Activated CD8-positive, alpha-beta T cell treated with anti-CD3 and anti-CD28 coated beads for 36 hours (primary cell): ENCODE data around the gene RELN. TPM values are rescaled to one million over a fixed set of nuclear protein-coding genes. Genes with fewer than 3 reads are reported as not detected.

ENCODE experiments used
- ATAC-seq: fragments of 200-7000 bp; cut with Tn5 transposase; one replicate; pipeline ENCODE4 v1.10.0; 2021; ENCODE audit warnings: mild to moderate bottlenecking, moderate library complexity
- CTCF ChIA-PET: fragments of 350-600 bp; sonication (Branson Sonifier 250); formaldehyde crosslinking; loops from one replicate; lab custom pipeline; 2021; ENCODE audit warnings: antibody characterized with exemption; lab: Charles Lee
- POLR2A ChIA-PET: fragments of 350-600 bp; sonication (Branson Sonifier 250); formaldehyde crosslinking; loops from one replicate; lab custom pipeline; 2021; ENCODE audit warnings: antibody characterized with exemption; lab: Charles Lee
- DNase-seq: peaks from one replicate; pipeline ENCODE4 v3.0.0-alpha.2; 2020
- H3K27ac Mint-ChIP-seq: one replicate; pipeline ENCODE4 v1.8.0; 2021; ENCODE audit warnings: mild to moderate bottlenecking, mixed read lengths
- H3K27me3 Mint-ChIP-seq: one replicate; pipeline ENCODE4 v1.8.0; 2021; ENCODE audit warnings: mixed read lengths
- H3K36me3 Mint-ChIP-seq: one replicate; pipeline ENCODE4 v1.8.0; 2021; ENCODE audit warnings: low read depth, mixed read lengths
- H3K4me1 Mint-ChIP-seq: one replicate; pipeline ENCODE4 v1.8.0; 2021; ENCODE audit warnings: low read depth, mixed read lengths
- H3K4me3 Mint-ChIP-seq: one replicate; pipeline ENCODE4 v1.8.0; 2021; ENCODE audit warnings: mild to moderate bottlenecking, moderate library complexity, mixed read lengths
- H3K9me3 Mint-ChIP-seq: one replicate; pipeline ENCODE4 v1.8.0; 2021; ENCODE audit warnings: mixed read lengths
- CTCF ChIP-seq: fragments of 200-600 bp; IDR thresholded peaks from one replicate; pipeline ENCODE4 v1.8.0; 2022; ENCODE audit warnings: antibody characterized with exemption, mild to moderate bottlenecking
- intact Hi-C: fragments of 100-400 bp; cut with micrococcal nuclease; formaldehyde crosslinking; loops from one replicate; pipeline ENCODE4 v1.10.0; 2022
- total RNA-seq, 2 experiments: library from RNA; stranded (reverse); gene quantifications; one replicate each; pipeline ENCODE4 v1.2.3, GENCODE V29; 2021

RELN gene
- total RNA-seq, 2 experiments from 2014 or later: not detected

- no peaks in the 10 kb centered on the region for H3K36me3 Mint-ChIP-seq
- no peaks in the 10 kb centered on the region for H3K4me1 Mint-ChIP-seq
- intact Hi-C loops: no loop called here
- POLR2A ChIA-PET: no interaction called here
- DNase-seq: no peak
- peaks cover 20% of the 10 kb centered on the region for H3K9me3 Mint-ChIP-seq
- H3K27me3 Mint-ChIP-seq: no peaks in the 10 kb centered on the region
- no peak overlapping the region for H3K27ac Mint-ChIP-seq
- H3K4me3 Mint-ChIP-seq: no peak overlapping the region
- TF ChIP-seq CTCF: no peak
- CTCF ChIA-PET: no interaction called here
- ATAC-seq: no peak
Observed at GRCh38 chr7:103648135-103648534, 341.3 kb downstream of the RELN start.

GRCh38 chr7:103644319-103644718 lies 345.1 kb downstream of the RELN start:
- Mint-ChIP-seq H3K27ac (no peak overlapping the region), H3K36me3 (no peaks in the 10 kb centered on the region)

GRCh38 chr7:103640031-103640779 lies 349.3 kb downstream of the RELN start:
- peaks cover 6% of the 10 kb centered on the region for H3K27me3 Mint-ChIP-seq
- H3K36me3 Mint-ChIP-seq: no peaks in the 10 kb centered on the region
- TF ChIP-seq CTCF: no peak
- DNase-seq (no peak), ATAC-seq (no peak)
- ChIA-PET CTCF (no interaction called here), POLR2A (no interaction called here)
- peaks cover 3% of the 10 kb centered on the region for H3K9me3 Mint-ChIP-seq
- H3K4me3 Mint-ChIP-seq: no peak overlapping the region
- H3K27ac Mint-ChIP-seq: no peak overlapping the region
- H3K4me1 Mint-ChIP-seq: no peaks in the 10 kb centered on the region
- intact Hi-C loops: no loop called here

More at GRCh38 chr7:103644319-103644718, 345.1 kb downstream of the RELN start:
- H3K9me3 Mint-ChIP-seq: peaks cover 21% of the 10 kb centered on the region
- intact Hi-C loops: no loop called here
- no peak for TF ChIP-seq CTCF
- ChIA-PET POLR2A (no interaction called here), CTCF (no interaction called here)
- H3K4me1 Mint-ChIP-seq: no peaks in the 10 kb centered on the region
- DNase-seq (no peak), ATAC-seq (no peak)
- no peak overlapping the region for H3K4me3 Mint-ChIP-seq
- H3K27me3 Mint-ChIP-seq: peaks cover 1% of the 10 kb centered on the region

- DNase-seq: no peak
- ChIA-PET CTCF (no interaction called here), POLR2A (no interaction called here)
- intact Hi-C loops: no loop called here
- peaks cover 6% of the 10 kb centered on the region for H3K27me3 Mint-ChIP-seq
- TF ChIP-seq CTCF: no peak
- H3K4me1 Mint-ChIP-seq: no peaks in the 10 kb centered on the region
- ATAC-seq: no peak
- no peaks in the 10 kb centered on the region for H3K36me3 Mint-ChIP-seq
- no peaks in the 10 kb centered on the region for H3K9me3 Mint-ChIP-seq
- H3K4me3 Mint-ChIP-seq: no peak overlapping the region
- H3K27ac Mint-ChIP-seq: no peak overlapping the region
Observed at GRCh38 chr7:103637726-103638125, 351.7 kb downstream of the RELN start.

- TF ChIP-seq CTCF: no peak
- H3K27me3 Mint-ChIP-seq: peaks cover 6% of the 10 kb centered on the region
- no peak overlapping the region for H3K27ac Mint-ChIP-seq
- no peak overlapping the region for H3K4me3 Mint-ChIP-seq
- intact Hi-C loops: no loop called here
- H3K4me1 Mint-ChIP-seq: no peaks in the 10 kb centered on the region
- ChIA-PET POLR2A (no interaction called here), CTCF (no interaction called here)
- DNase-seq (no peak), ATAC-seq (no peak)
- H3K36me3 Mint-ChIP-seq: no peaks in the 10 kb centered on the region
- no peaks in the 10 kb centered on the region for H3K9me3 Mint-ChIP-seq
Observed at GRCh38 chr7:103637094-103637493, 352.4 kb downstream of the RELN start.
